Dendritic cell treated with granulocyte-macrophage colony-stimulating factor and Interleukin-4, amounts not matched to agents 40 ng/mL and 50 ng/mL, for 4 days (primary cell): Measurements from ENCODE around the gene SYTL5.
A peak's percentile ranks its signal among the peaks of the same experiment; 100 is the strongest.
"Not testable (repeated sequence)": the region's sequence is repeated elsewhere in the genome, so short reads cannot be mapped to it uniquely, and the experiment has no call there.

Source experiments
- H3K27ac Mint-ChIP-seq: one replicate; pipeline ENCODE4 v1.8.0; 2022; ENCODE audit warnings: mild to moderate bottlenecking, mixed read lengths
- H3K27me3 Mint-ChIP-seq: one replicate; pipeline ENCODE4 v1.8.0; 2022; ENCODE audit warnings: mild to moderate bottlenecking, mixed read lengths
- H3K36me3 Mint-ChIP-seq: one replicate; pipeline ENCODE4 v1.8.0; 2022; ENCODE audit warnings: low read depth, mixed read lengths
- H3K4me1 Mint-ChIP-seq: one replicate; pipeline ENCODE4 v1.8.0; 2022; ENCODE audit warnings: low read depth, mixed read lengths
- H3K4me3 Mint-ChIP-seq: one replicate; pipeline ENCODE4 v1.8.0; 2022; ENCODE audit warnings: mild to moderate bottlenecking, moderate library complexity, mixed read lengths
- H3K9me3 Mint-ChIP-seq: one replicate; pipeline ENCODE4 v1.8.0; 2022; ENCODE audit warnings: mixed read lengths
- intact Hi-C: fragments of 100-400 bp; cut with micrococcal nuclease; formaldehyde crosslinking; loops from one replicate; pipeline ENCODE4 v1.15.0; 2022

SYTL5 gene

GRCh38 chrX:38006291-38006690, at the start of gene SYTL5:
Gene SYTL5, plus strand, starts transcription at chrX:38006553. Its CDS starts 27,337 bp downstream, at chrX:38033890.
- Mint-ChIP-seq H3K27ac (no peak within 1 kb of the TSS), H3K27me3 (no peaks in the 10 kb centered on the region), H3K9me3 (no peaks in the 10 kb centered on the region), H3K4me1 (no peaks in the 10 kb centered on the region), H3K4me3 (no peak within 1 kb of the TSS), H3K36me3 (no peaks in the 10 kb centered on the region)
- intact Hi-C loops: no loop called here

GRCh38 chrX:37958525-37959211, 47.7 kb upstream of the SYTL5 start:
- Mint-ChIP-seq H3K27me3 (no peaks in the 10 kb centered on the region), H3K4me3 (no peak overlapping the region), H3K36me3 (no peaks in the 10 kb centered on the region), H3K27ac (no peak overlapping the region), H3K4me1 (no peaks in the 10 kb centered on the region), H3K9me3 (no peaks in the 10 kb centered on the region)
- intact Hi-C loops: no loop called here

GRCh38 chrX:37959212-37960021, 46.9 kb upstream of the SYTL5 start:
- intact Hi-C loops: no loop called here
- no peaks in the 10 kb centered on the region for H3K4me1 Mint-ChIP-seq
- no peaks in the 10 kb centered on the region for H3K36me3 Mint-ChIP-seq
- no peak overlapping the region for H3K4me3 Mint-ChIP-seq
- H3K9me3 Mint-ChIP-seq: no peaks in the 10 kb centered on the region
- H3K27ac Mint-ChIP-seq: no peak overlapping the region
- no peaks in the 10 kb centered on the region for H3K27me3 Mint-ChIP-seq

- Mint-ChIP-seq H3K36me3 (no peaks in the 10 kb centered on the region), H3K4me3 (no peak overlapping the region), H3K4me1 (no peaks in the 10 kb centered on the region), H3K9me3 (no peaks in the 10 kb centered on the region), H3K27ac (no peak overlapping the region), H3K27me3 (no peaks in the 10 kb centered on the region)
- intact Hi-C loops: no loop called here
These were observed 45.2 kb upstream of the SYTL5 start for GRCh38 chrX:37961118-37961517.

GRCh38 chrX:37967714-37968113, 38.6 kb upstream of the SYTL5 start:
- no peak overlapping the region for H3K27ac Mint-ChIP-seq
- no peaks in the 10 kb centered on the region for H3K27me3 Mint-ChIP-seq
- H3K4me1 Mint-ChIP-seq: no peaks in the 10 kb centered on the region
- no peaks in the 10 kb centered on the region for H3K36me3 Mint-ChIP-seq
- H3K9me3 Mint-ChIP-seq: no peaks in the 10 kb centered on the region
- no peak overlapping the region for H3K4me3 Mint-ChIP-seq
- intact Hi-C loops: no loop called here

GRCh38 chrX:37975421-37975820, 30.9 kb upstream of the SYTL5 start:
- intact Hi-C loops: no loop called here
- no peaks in the 10 kb centered on the region for H3K36me3 Mint-ChIP-seq
- H3K9me3 Mint-ChIP-seq: no peaks in the 10 kb centered on the region
- no peak overlapping the region for H3K4me3 Mint-ChIP-seq
- H3K27ac Mint-ChIP-seq: no peak overlapping the region
- H3K27me3 Mint-ChIP-seq: peaks cover 4% of the 10 kb centered on the region
- no peaks in the 10 kb centered on the region for H3K4me1 Mint-ChIP-seq

GRCh38 chrX:37976153-37976552, 30.2 kb upstream of the SYTL5 start:
- Mint-ChIP-seq H3K4me1 (no peaks in the 10 kb centered on the region), H3K27ac (no peak overlapping the region), H3K36me3 (no peaks in the 10 kb centered on the region), H3K27me3 (peaks cover 4% of the 10 kb centered on the region), H3K9me3 (no peaks in the 10 kb centered on the region), H3K4me3 (no peak overlapping the region)
- intact Hi-C loops: no loop called here

- Mint-ChIP-seq H3K4me3 (no peak overlapping the region), H3K27me3 (no peaks in the 10 kb centered on the region)
These were observed 21.5 kb upstream of the SYTL5 start for GRCh38 chrX:37984880-37985279.

GRCh38 chrX:37986893-37987292, 19.5 kb upstream of the SYTL5 start:
- no peaks in the 10 kb centered on the region for H3K27me3 Mint-ChIP-seq
- H3K36me3 Mint-ChIP-seq: no peaks in the 10 kb centered on the region
- intact Hi-C loops: no loop called here
- no peak overlapping the region for H3K4me3 Mint-ChIP-seq
- no peak overlapping the region for H3K27ac Mint-ChIP-seq
- H3K9me3 Mint-ChIP-seq: no peaks in the 10 kb centered on the region
- H3K4me1 Mint-ChIP-seq: peaks cover 11% of the 10 kb centered on the region

More at GRCh38 chrX:37984880-37985279, 21.5 kb upstream of the SYTL5 start:
- intact Hi-C loops: no loop called here
- peaks cover 5% of the 10 kb centered on the region for H3K4me1 Mint-ChIP-seq
- H3K9me3 Mint-ChIP-seq: no peaks in the 10 kb centered on the region
- no peak overlapping the region for H3K27ac Mint-ChIP-seq
- no peaks in the 10 kb centered on the region for H3K36me3 Mint-ChIP-seq

- H3K36me3 Mint-ChIP-seq: no peaks in the 10 kb centered on the region
- H3K27ac Mint-ChIP-seq: no peak overlapping the region
- H3K27me3 Mint-ChIP-seq: no peaks in the 10 kb centered on the region
- intact Hi-C loops: no loop called here
- H3K9me3 Mint-ChIP-seq: no peaks in the 10 kb centered on the region
- H3K4me3 Mint-ChIP-seq: no peak overlapping the region
- peaks cover 11% of the 10 kb centered on the region for H3K4me1 Mint-ChIP-seq
These were observed 17.0 kb upstream of the SYTL5 start for GRCh38 chrX:37989304-37989703.

- H3K9me3 Mint-ChIP-seq, H3K36me3 Mint-ChIP-seq, H3K4me3 Mint-ChIP-seq, intact Hi-C loops, H3K27me3 Mint-ChIP-seq: not testable (repeated sequence)
- H3K4me1 Mint-ChIP-seq: peaks cover 16% of the 10 kb centered on the region
- peak overlapping the region; percentile 21 for H3K27ac Mint-ChIP-seq
These were observed 15.1 kb upstream of the SYTL5 start for GRCh38 chrX:37991303-37991702.

GRCh38 chrX:37993176-37993575, 13.2 kb upstream of the SYTL5 start:
- Mint-ChIP-seq H3K27ac (no peak overlapping the region), H3K4me1 (peaks cover 16% of the 10 kb centered on the region), H3K27me3 (peaks cover 1% of the 10 kb centered on the region), H3K9me3 (no peaks in the 10 kb centered on the region), H3K4me3 (no peak overlapping the region), H3K36me3 (no peaks in the 10 kb centered on the region)
- intact Hi-C loops: no loop called here

- intact Hi-C loops: no loop called here
- H3K4me1 Mint-ChIP-seq: peaks cover 14% of the 10 kb centered on the region
- H3K27ac Mint-ChIP-seq: no peak overlapping the region
- no peak overlapping the region for H3K4me3 Mint-ChIP-seq
- peaks cover 1% of the 10 kb centered on the region for H3K27me3 Mint-ChIP-seq
- no peaks in the 10 kb centered on the region for H3K36me3 Mint-ChIP-seq
- H3K9me3 Mint-ChIP-seq: no peaks in the 10 kb centered on the region
These were observed 12.3 kb upstream of the SYTL5 start for GRCh38 chrX:37993837-37994619.

GRCh38 chrX:37995428-37995827, 10.9 kb upstream of the SYTL5 start:
- no peaks in the 10 kb centered on the region for H3K36me3 Mint-ChIP-seq
- no peak overlapping the region for H3K4me3 Mint-ChIP-seq
- H3K9me3 Mint-ChIP-seq: no peaks in the 10 kb centered on the region
- intact Hi-C loops: no loop called here
- peaks cover 1% of the 10 kb centered on the region for H3K27me3 Mint-ChIP-seq
- no peak overlapping the region for H3K27ac Mint-ChIP-seq
- H3K4me1 Mint-ChIP-seq: peaks cover 11% of the 10 kb centered on the region
